ENCODE results near the gene SMARCD3.

The SMARCD3 gene

GRCh38 chr7:151195616-151196450 is 52.7 kb downstream of the SMARCD3 start:
- no peak overlapping the region for H3K4me3 ChIP-seq (ENCODE audit: low read depth, low read length)
- no peak for DNase-seq (ENCODE audit: low read depth)

- no peak for DNase-seq (ENCODE audit: low read depth)
- no peak overlapping the region for H3K4me3 ChIP-seq (ENCODE audit: low read depth, low read length)
Measured at GRCh38 chr7:151194188-151194587, 54.3 kb downstream of the SMARCD3 start.

GRCh38 chr7:151193203-151193978 is 55.1 kb downstream of the SMARCD3 start:
- no peak overlapping the region for H3K4me3 ChIP-seq (ENCODE audit: low read depth, low read length)
- DNase-seq (ENCODE audit: low read depth) = no peak

GRCh38 chr7:151192002-151192539 is 56.4 kb downstream of the SMARCD3 start:
- no peak for DNase-seq (ENCODE audit: low read depth)
- H3K4me3 ChIP-seq (ENCODE audit: low read depth, low read length) = no peak overlapping the region

GRCh38 chr7:151191544-151191943 is 57.0 kb downstream of the SMARCD3 start:
- no peak for DNase-seq (ENCODE audit: low read depth)
- H3K4me3 ChIP-seq (ENCODE audit: low read depth, low read length) = no peak overlapping the region

GRCh38 chr7:151189038-151189437 is 59.5 kb downstream of the SMARCD3 start:
- no peak for DNase-seq (ENCODE audit: low read depth)
- no peak overlapping the region for H3K4me3 ChIP-seq (ENCODE audit: low read depth, low read length)

Measured in skeletal muscle cell (primary cell).